Fibroblast of lung (primary cell): ENCODE data around the gene ANKS1A. TPM values are rescaled to one million over a fixed set of nuclear protein-coding genes. Genes with fewer than 3 reads are reported as not detected.

Experiments used
- DNase-seq, 2 donors: peaks; one replicate each; pipeline versions ENCODE4 v3.0.0 to v3.0.0-alpha.2; 2010; ENCODE audit warnings: low read depth in 2 of 2
- H2AFZ ChIP-seq: 2 replicates; pipeline ENCODE4 v1.5.1; 2012; ENCODE audit warnings: low read length, control low read depth, inconsistent platforms
- H3K27ac ChIP-seq: 2 replicates; pipeline ENCODE4 v1.5.1; 2011; ENCODE audit warnings: low read length, control low read depth; ENCODE audit not compliant: insufficient read depth
- H3K27me3 ChIP-seq: 2 replicates; pipeline ENCODE4 v1.5.1; 2011; ENCODE audit warnings: mild to moderate bottlenecking, low read length; ENCODE audit not compliant: control insufficient read depth, insufficient read depth
- H3K36me3 ChIP-seq: 2 replicates; pipeline ENCODE4 v1.5.1; 2011; ENCODE audit warnings: low read length; ENCODE audit not compliant: control insufficient read depth, insufficient read depth
- H3K4me1 ChIP-seq: 2 replicates; pipeline ENCODE4 v1.5.1; 2011; ENCODE audit warnings: low read length; ENCODE audit not compliant: control insufficient read depth, insufficient read depth; ENCODE audit errors: extremely low read depth
- H3K4me2 ChIP-seq: 2 replicates; pipeline ENCODE4 v1.5.1; 2011; ENCODE audit warnings: low read length, control low read depth; ENCODE audit not compliant: insufficient read depth; ENCODE audit errors: extremely low read depth
- H3K4me3 ChIP-seq, 4 experiments: fragments of 200-600 bp in 1 of 4; sonication (generic) in 1 of 4; replicated peaks in 1 of 4; 2 replicates each; pipeline ENCODE4 v1.5.1; 2011 to 2016; ENCODE audit warnings: low read length in 4 of 4, low read depth in 3 of 4, mild to moderate bottlenecking in 3 of 4, control low read depth in 2 of 4, inconsistent platforms in 1 of 4, mixed read lengths in 1 of 4; ENCODE audit not compliant: insufficient read depth in 1 of 4; ENCODE audit errors: control extremely low read depth in 1 of 4
- H3K79me2 ChIP-seq: 2 replicates; pipeline ENCODE4 v1.5.1; 2012; ENCODE audit warnings: mild to moderate bottlenecking, low read length, inconsistent platforms; ENCODE audit not compliant: control insufficient read depth, insufficient read depth
- H3K9ac ChIP-seq: 2 replicates; pipeline ENCODE4 v1.5.1; 2011; ENCODE audit warnings: mild to moderate bottlenecking, low read length, control low read depth; ENCODE audit not compliant: insufficient read depth
- H3K9me3 ChIP-seq: 2 replicates; pipeline ENCODE4 v1.5.1; 2012; ENCODE audit warnings: low read depth, low read length; ENCODE audit not compliant: control insufficient read depth, insufficient read depth
- H4K20me1 ChIP-seq: 2 replicates; pipeline ENCODE4 v1.5.1; 2011; ENCODE audit warnings: low read length; ENCODE audit not compliant: control insufficient read depth, insufficient read depth; ENCODE audit errors: extremely low read depth
- EZH2 ChIP-seq: IDR thresholded peaks from 2 replicates; pipeline ENCODE4 v1.5.1; 2012; ENCODE audit warnings: low read length, control low read depth, mild to moderate bottlenecking; ENCODE audit errors: missing control alignments
- polyA plus RNA-seq, 2 donors: library from polyadenylated mRNA; depleted of rRNA in 1 of 2; stranded (reverse) in 1 of 2; unstranded in 1 of 2; fragments of >200 nt; gene quantifications; 2 replicates each; pipeline ENCODE4 v1.2.1, GENCODE V29; 2011 to 2012; ENCODE audit warnings: missing spikeins in 1 of 2
- total RNA-seq: library from RNA; depleted of rRNA; stranded (reverse); fragments of >200 nt; gene quantifications from 2 replicates; pipeline ENCODE4 v1.2.1, GENCODE V29; 2014
- TF ChIP-seq, protein P1 (sequence below), 2 donors: IDR thresholded peaks in 1 of 2; conservative IDR thresholded peaks in 1 of 2; 1 replicate in 1 of 2; 2 replicates in 1 of 2; pipeline ENCODE4 v1.5.1; 2011 to 2012; ENCODE audit warnings: low read length in 2 of 2, control low read depth in 1 of 2, inconsistent platforms in 1 of 2, low read depth in 1 of 2, mild to moderate bottlenecking in 1 of 2

ANKS1A gene
- total and polyA plus RNA-seq, 2 donors (not counting 1 experiment from before 2014, with no cell fraction given), result 3.6 to 7.8 TPM

DNA sequence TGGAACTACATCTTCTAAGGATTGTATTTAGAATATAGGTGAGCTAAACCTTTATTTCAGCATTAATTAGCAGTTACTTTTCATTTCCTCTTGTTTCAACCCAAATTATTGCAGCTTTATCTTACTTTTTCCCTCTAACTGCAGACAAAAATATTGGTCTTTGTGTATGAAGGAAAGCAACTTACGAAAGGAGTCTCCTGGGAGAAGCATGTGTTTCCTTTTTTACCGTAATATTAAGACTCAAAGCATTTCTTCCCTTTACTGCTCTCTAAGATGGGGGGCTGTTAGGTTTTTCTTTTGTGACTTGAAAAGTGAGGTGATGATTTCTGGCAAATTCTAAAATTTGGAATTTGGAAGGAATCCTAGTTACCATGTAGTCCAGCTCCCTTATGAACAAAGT, 141.0 kb downstream of the ANKS1A start:
- TF ChIP-seq, protein P1, sequence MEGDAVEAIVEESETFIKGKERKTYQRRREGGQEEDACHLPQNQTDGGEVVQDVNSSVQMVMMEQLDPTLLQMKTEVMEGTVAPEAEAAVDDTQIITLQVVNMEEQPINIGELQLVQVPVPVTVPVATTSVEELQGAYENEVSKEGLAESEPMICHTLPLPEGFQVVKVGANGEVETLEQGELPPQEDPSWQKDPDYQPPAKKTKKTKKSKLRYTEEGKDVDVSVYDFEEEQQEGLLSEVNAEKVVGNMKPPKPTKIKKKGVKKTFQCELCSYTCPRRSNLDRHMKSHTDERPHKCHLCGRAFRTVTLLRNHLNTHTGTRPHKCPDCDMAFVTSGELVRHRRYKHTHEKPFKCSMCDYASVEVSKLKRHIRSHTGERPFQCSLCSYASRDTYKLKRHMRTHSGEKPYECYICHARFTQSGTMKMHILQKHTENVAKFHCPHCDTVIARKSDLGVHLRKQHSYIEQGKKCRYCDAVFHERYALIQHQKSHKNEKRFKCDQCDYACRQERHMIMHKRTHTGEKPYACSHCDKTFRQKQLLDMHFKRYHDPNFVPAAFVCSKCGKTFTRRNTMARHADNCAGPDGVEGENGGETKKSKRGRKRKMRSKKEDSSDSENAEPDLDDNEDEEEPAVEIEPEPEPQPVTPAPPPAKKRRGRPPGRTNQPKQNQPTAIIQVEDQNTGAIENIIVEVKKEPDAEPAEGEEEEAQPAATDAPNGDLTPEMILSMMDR (conservative IDR thresholded peaks at IDR 0.05 in 1 of 2, IDR thresholded peaks at IDR 0.05 in 1 of 2; ENCODE audit: low read depth in 1 of 2, low read length in 2 of 2), result no peak

DNA sequence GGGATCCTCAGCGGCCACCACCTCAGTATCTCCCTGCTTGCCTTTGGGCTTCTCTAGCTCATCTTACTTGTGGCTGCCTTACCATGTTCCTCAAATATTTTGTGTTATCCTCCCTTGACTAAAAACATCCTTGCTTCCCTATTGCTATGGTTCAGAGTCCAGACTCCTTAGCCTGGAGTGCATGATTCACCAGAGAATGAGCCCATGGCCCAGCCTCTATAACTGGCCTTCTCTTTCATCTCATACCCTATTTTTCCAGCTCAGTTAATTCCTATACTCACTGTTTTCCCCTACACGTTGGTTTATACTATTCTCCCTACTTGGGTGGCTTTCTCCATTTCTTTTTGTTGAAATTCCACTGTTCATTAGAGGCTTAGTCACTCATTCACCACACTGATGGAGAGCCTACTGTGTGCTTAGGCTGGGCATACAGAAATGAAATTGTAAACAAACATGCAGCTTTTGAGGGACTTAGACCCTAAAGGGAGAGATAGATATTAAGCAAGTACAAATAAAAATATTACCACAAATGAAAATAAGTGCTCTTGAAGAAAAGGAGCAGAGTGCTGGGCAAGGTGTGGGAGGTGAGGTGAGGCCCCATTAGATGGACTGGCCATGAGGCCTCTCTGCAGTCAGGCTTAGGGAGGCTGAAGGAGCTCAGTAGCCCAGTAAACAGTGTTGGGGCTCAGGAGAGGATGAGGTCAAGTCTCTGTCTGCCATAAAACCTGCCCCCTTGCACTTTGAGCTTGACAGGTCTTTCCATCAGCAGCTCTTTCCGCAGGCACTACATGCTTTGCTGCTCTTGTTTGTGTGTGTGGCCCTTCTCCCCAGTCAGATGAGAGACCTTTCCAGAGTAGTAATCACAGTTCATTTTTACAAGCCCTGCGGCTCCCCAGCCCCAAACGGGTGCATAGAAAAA, 142.8 kb downstream of the ANKS1A start:
- DNase-seq, result no peak
- no peak overlapping the region for H3K27ac ChIP-seq
- no peaks in the 10 kb centered on the region for H3K4me1 ChIP-seq
- no peak for TF ChIP-seq EZH2
- TF ChIP-seq, protein P1 (conservative IDR thresholded peaks at IDR 0.05 in 1 of 2, IDR thresholded peaks at IDR 0.05 in 1 of 2; ENCODE audit: low read depth in 1 of 2, low read length in 2 of 2), result no peak
- no peaks in the 10 kb centered on the region for H3K36me3 ChIP-seq
- no peaks in the 10 kb centered on the region for H3K27me3 ChIP-seq
- no peaks in the 10 kb centered on the region for H3K79me2 ChIP-seq
- no peaks in the 10 kb centered on the region for H4K20me1 ChIP-seq
- no peak overlapping the region for H3K9ac ChIP-seq
- no peak overlapping the region for H2AFZ ChIP-seq
- no peaks in the 10 kb centered on the region for H3K9me3 ChIP-seq
- H3K4me2 ChIP-seq, result no peak overlapping the region
- H3K4me3 ChIP-seq, result no peak overlapping the region

More for the DNA sequence above, 141.0 kb downstream of the ANKS1A start:
- peaks cover 5% of the 10 kb centered on the region for H3K4me1 ChIP-seq
- no peaks in the 10 kb centered on the region for H3K79me2 ChIP-seq
- no peak overlapping the region for H2AFZ ChIP-seq
- H3K4me2 ChIP-seq, result no peak overlapping the region
- H3K27me3 ChIP-seq, result no peaks in the 10 kb centered on the region
- H3K27ac ChIP-seq, result no peak overlapping the region
- no peaks in the 10 kb centered on the region for H4K20me1 ChIP-seq
- H3K9me3 ChIP-seq, result no peaks in the 10 kb centered on the region
- no peaks in the 10 kb centered on the region for H3K36me3 ChIP-seq
- no peak overlapping the region for H3K4me3 ChIP-seq
- no peak for DNase-seq
- no peak overlapping the region for H3K9ac ChIP-seq

DNA sequence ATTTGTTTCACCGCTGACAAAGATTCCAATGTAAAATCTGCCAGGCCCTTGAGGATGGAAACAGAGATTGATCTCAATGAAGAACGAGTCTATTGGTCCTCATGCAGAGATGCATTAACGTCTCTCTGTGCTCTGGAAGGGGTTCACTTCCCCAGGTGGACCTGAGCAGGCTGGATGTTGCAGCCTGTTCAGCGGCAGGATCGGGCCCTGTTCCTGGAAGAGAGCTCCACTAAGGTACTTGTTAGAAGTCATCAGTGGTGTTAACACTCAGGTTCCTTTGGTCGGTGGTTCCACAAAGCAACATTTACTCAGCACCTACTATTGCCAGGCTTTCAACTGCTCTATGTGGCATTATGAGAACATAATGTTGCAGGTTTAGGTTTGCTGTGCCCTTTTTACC, 144.6 kb downstream of the ANKS1A start:
- Histone ChIP-seq H3K27ac (no peak overlapping the region), H3K4me2 (no peak overlapping the region), H3K9me3 (no peaks in the 10 kb centered on the region), H3K36me3 (no peaks in the 10 kb centered on the region), H3K4me1 (no peaks in the 10 kb centered on the region), H4K20me1 (no peaks in the 10 kb centered on the region), H3K9ac (no peak overlapping the region), H3K79me2 (no peaks in the 10 kb centered on the region), H3K27me3 (no peaks in the 10 kb centered on the region), H3K4me3 (no peak overlapping the region), H2AFZ (no peak overlapping the region)
- DNase-seq, result no peak
- TF ChIP-seq, protein P1 (conservative IDR thresholded peaks at IDR 0.05 in 1 of 2, IDR thresholded peaks at IDR 0.05 in 1 of 2; ENCODE audit: low read depth in 1 of 2, low read length in 2 of 2), result no peak
- TF ChIP-seq EZH2, result no peak
